Glutamatergic neuron (in vitro differentiated cells): ENCODE data around the gene ATP6V1B1. TPM values are rescaled to one million over a fixed set of nuclear protein-coding genes. Genes with fewer than 3 reads are reported as not detected.

ENCODE experiments used
- DNase-seq: peaks from one replicate; pipeline ENCODE4 v3.0.0; 2022
- H3K27ac Mint-ChIP-seq: one replicate; pipeline ENCODE4 v1.8.0; 2020; ENCODE audit warnings: mild to moderate bottlenecking, mixed read lengths, inconsistent platforms; ENCODE audit not compliant: unreplicated experiment
- H3K27me3 Mint-ChIP-seq: one replicate; pipeline ENCODE4 v1.8.0; 2020; ENCODE audit warnings: mild to moderate bottlenecking, moderate library complexity, mixed read lengths, inconsistent platforms; ENCODE audit not compliant: unreplicated experiment
- H3K36me3 Mint-ChIP-seq: one replicate; pipeline ENCODE4 v1.8.0; 2020; ENCODE audit warnings: mild to moderate bottlenecking, mixed read lengths, inconsistent platforms; ENCODE audit not compliant: unreplicated experiment
- H3K4me1 Mint-ChIP-seq: one replicate; pipeline ENCODE4 v1.8.0; 2020; ENCODE audit warnings: mild to moderate bottlenecking, low read depth, mixed read lengths, inconsistent platforms; ENCODE audit not compliant: unreplicated experiment
- H3K4me3 Mint-ChIP-seq: one replicate; pipeline ENCODE4 v1.8.0; 2020; ENCODE audit warnings: mild to moderate bottlenecking, mixed read lengths, inconsistent platforms; ENCODE audit not compliant: unreplicated experiment
- H3K9me3 Mint-ChIP-seq: one replicate; pipeline ENCODE4 v1.8.0; 2020; ENCODE audit warnings: mild to moderate bottlenecking, moderate library complexity, mixed read lengths, inconsistent platforms; ENCODE audit not compliant: unreplicated experiment
- CTCF ChIP-seq: fragments of 200-600 bp; sonication (generic); IDR thresholded peaks from one replicate; pipeline ENCODE4 v1.5.0; 2021; ENCODE audit not compliant: partially characterized antibody, unreplicated experiment
- total RNA-seq: library from RNA; stranded (reverse); fragmentation: NEBNext Ultra II Directional; extraction: Animal tissue kit (Norgen Biotek cat#: 25700); gene quantifications from one replicate; pipeline ENCODE4 v1.2.1, GENCODE V29; 2021; ENCODE audit not compliant: unreplicated experiment

Gene ATP6V1B1
- total RNA-seq, 1 donor from 2014 or later: not detected

DNA sequence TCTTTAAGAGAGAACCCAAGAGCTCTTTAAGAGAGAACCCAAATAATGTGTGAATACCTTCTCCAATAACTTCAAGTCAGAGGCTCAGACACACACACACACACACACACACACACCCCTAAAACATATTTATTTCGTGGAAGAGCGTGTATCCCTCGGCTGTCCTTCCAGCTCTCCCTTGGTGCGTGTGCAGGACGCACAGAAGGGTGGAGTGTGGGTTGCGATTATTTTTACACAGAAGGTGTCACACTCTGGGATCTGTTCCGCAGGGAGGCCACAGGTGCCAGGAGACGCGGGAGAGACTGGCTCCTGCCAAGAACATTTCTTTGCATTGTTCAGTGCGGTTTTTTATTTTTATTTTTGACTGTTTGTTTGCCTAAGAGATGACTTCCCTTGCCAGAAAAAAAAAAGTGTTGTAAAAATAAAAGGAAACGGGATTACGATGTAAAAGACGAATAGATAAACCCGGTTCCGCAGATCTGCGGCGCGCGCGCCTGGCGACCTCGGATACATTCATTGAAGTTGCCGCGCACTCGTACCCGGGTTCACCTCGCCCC is 47.3 kb upstream of the ATP6V1B1 start:
- DNase-seq: no peak
- Mint-ChIP-seq H3K4me3 (peak overlapping the region; percentile 81), H3K4me1 (peaks cover 9% of the 10 kb centered on the region)

GRCh38 chr2:70888923-70889715 is 46.6 kb upstream of the ATP6V1B1 start:
- Mint-ChIP-seq H3K27ac (peak overlapping the region; percentile 19), H3K27me3 (peaks cover 50% of the 10 kb centered on the region), H3K4me3 (peak overlapping the region; percentile 81), H3K9me3 (peaks cover 22% of the 10 kb centered on the region), H3K36me3 (peaks cover 4% of the 10 kb centered on the region), H3K4me1 (peaks cover 9% of the 10 kb centered on the region)
- TF ChIP-seq CTCF: no peak
- DNase-seq: peak; percentile 66

More for the DNA sequence above, 47.3 kb upstream of the ATP6V1B1 start:
- H3K9me3 Mint-ChIP-seq: peaks cover 20% of the 10 kb centered on the region
- TF ChIP-seq CTCF: no peak
- no peak overlapping the region for H3K27ac Mint-ChIP-seq
- H3K27me3 Mint-ChIP-seq: peaks cover 48% of the 10 kb centered on the region
- peaks cover 4% of the 10 kb centered on the region for H3K36me3 Mint-ChIP-seq

DNA sequence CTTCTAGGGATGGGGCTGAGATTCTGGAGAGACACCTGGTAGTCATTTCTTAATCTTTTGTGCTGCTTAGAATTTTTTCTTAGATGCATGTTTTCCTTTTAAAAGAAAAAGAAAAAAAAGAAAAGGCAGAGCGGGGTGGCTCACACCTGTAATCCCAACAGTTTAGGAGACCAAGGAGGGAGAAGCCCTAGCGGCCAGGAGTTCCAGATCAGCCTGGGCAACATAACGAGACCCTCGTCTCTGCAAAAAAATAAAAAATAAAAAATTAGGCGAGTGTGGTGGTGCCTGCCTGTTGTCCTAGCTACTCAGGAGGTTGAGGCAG is 46.0 kb upstream of the ATP6V1B1 start:
- H3K9me3 Mint-ChIP-seq: peaks cover 22% of the 10 kb centered on the region
- no peak for DNase-seq
- peaks cover 4% of the 10 kb centered on the region for H3K36me3 Mint-ChIP-seq
- peaks cover 9% of the 10 kb centered on the region for H3K4me1 Mint-ChIP-seq
- H3K27ac Mint-ChIP-seq: no peak overlapping the region
- no peak overlapping the region for H3K4me3 Mint-ChIP-seq
- no peak for TF ChIP-seq CTCF
- peaks cover 54% of the 10 kb centered on the region for H3K27me3 Mint-ChIP-seq

GRCh38 chr2:70890469-70891065 is 45.1 kb upstream of the ATP6V1B1 start:
- H3K4me1 Mint-ChIP-seq: peaks cover 9% of the 10 kb centered on the region
- no peak for TF ChIP-seq CTCF
- no peak overlapping the region for H3K4me3 Mint-ChIP-seq
- H3K27ac Mint-ChIP-seq: no peak overlapping the region
- no peak for DNase-seq
- peaks cover 22% of the 10 kb centered on the region for H3K9me3 Mint-ChIP-seq
- peaks cover 53% of the 10 kb centered on the region for H3K27me3 Mint-ChIP-seq
- peaks cover 4% of the 10 kb centered on the region for H3K36me3 Mint-ChIP-seq
